Measurements from ENCODE around the gene CPA5.

The CPA5 gene

GRCh38 chr7:130359276-130359857, 14.8 kb downstream of the CPA5 start:
- Histone ChIP-seq H3K23ac (ENCODE audit: low read length in 2 of 2) (no peak overlapping the region), H4K91ac (ENCODE audit: low read length) (peak overlapping the region; percentile 44)

GRCh38 chr7:130360518-130360917, 15.9 kb downstream of the CPA5 start:
- Histone ChIP-seq H3K4me2 (ENCODE audit: low read length, poor library complexity, severe bottlenecking) (no peak overlapping the region), H2AK5ac (ENCODE audit: low read length, severe bottlenecking) (peak overlapping the region; percentile 96), H3K79me1 (replicated peaks; ENCODE audit: low read length, poor library complexity, severe bottlenecking) (no peaks in the 10 kb centered on the region), H2BK5ac (ENCODE audit: low read depth, low read length, poor library complexity, severe bottlenecking) (no peak overlapping the region), H3K4me1 (ENCODE audit: control insufficient read depth, insufficient read depth, low read depth, low read length) (peaks cover 29% of the 10 kb centered on the region), H3K9me3 (ENCODE audit: control insufficient read depth, low read length) (peaks cover 24% of the 10 kb centered on the region), H2BK120ac (ENCODE audit: low read depth, low read length) (no peak overlapping the region), H3K27me3 (ENCODE audit: control insufficient read depth in 1 of 2, insufficient read depth in 1 of 2, low read length in 2 of 2) (no peaks in the 10 kb centered on the region), H3K4ac (ENCODE audit: low read depth in 1 of 2, low read length in 2 of 2) (no peak overlapping the region), H3K36me3 (ENCODE audit: control insufficient read depth in 1 of 2, insufficient read depth in 2 of 2, low read depth in 1 of 2, low read length in 2 of 2) (peaks cover 0 to 4% of the 10 kb centered on the region in 2 experiments), H3K27ac (ENCODE audit: low read length, poor library complexity, severe bottlenecking) (no peak overlapping the region), H4K91ac (ENCODE audit: low read length) (no peak overlapping the region), H3K18ac (ENCODE audit: low read depth in 1 of 2, low read length in 2 of 2) (no peak overlapping the region), H3K14ac (ENCODE audit: low read length in 2 of 2) (no peak overlapping the region), H2BK12ac (ENCODE audit: low read length in 2 of 2) (peak overlapping the region in 1 of 2 experiments; percentile 63), H2AFZ (ENCODE audit: low read depth, low read length) (no peak overlapping the region), H3K23ac (ENCODE audit: low read length in 2 of 2) (no peak overlapping the region), H4K8ac (ENCODE audit: low read length) (no peak overlapping the region), H2BK15ac (ENCODE audit: low read depth, poor library complexity, severe bottlenecking) (no peak overlapping the region), H3K4me3 (ENCODE audit: insufficient read depth in 1 of 2, low read depth in 1 of 2, low read length in 2 of 2) (no peak overlapping the region), H3K9ac (ENCODE audit: low read length) (no peak overlapping the region)
- WGBS, result 96% methylated on average over 2 of the region's 3 CpGs
- DNase-seq, result no peak

More at GRCh38 chr7:130359276-130359857, 14.8 kb downstream of the CPA5 start:
- Histone ChIP-seq H2BK120ac (ENCODE audit: low read depth, low read length) (no peak overlapping the region), H2BK12ac (ENCODE audit: low read length in 2 of 2) (peak overlapping the region; percentile 16 to 81), H3K27ac (ENCODE audit: low read length, poor library complexity, severe bottlenecking) (no peak overlapping the region), H3K4me2 (ENCODE audit: low read length, poor library complexity, severe bottlenecking) (no peak overlapping the region), H3K79me1 (replicated peaks; ENCODE audit: low read length, poor library complexity, severe bottlenecking) (no peaks in the 10 kb centered on the region), H3K18ac (ENCODE audit: low read depth in 1 of 2, low read length in 2 of 2) (peak overlapping the region in 1 of 2 experiments; percentile 55), H3K4ac (ENCODE audit: low read depth in 1 of 2, low read length in 2 of 2) (no peak overlapping the region), H2AK5ac (ENCODE audit: low read length, severe bottlenecking) (peak overlapping the region; percentile 88), H3K9me3 (ENCODE audit: control insufficient read depth, low read length) (peaks cover 24% of the 10 kb centered on the region), H3K4me1 (ENCODE audit: control insufficient read depth, insufficient read depth, low read depth, low read length) (peaks cover 29% of the 10 kb centered on the region), H4K8ac (ENCODE audit: low read length) (no peak overlapping the region), H2AFZ (ENCODE audit: low read depth, low read length) (no peak overlapping the region), H2BK5ac (ENCODE audit: low read depth, low read length, poor library complexity, severe bottlenecking) (no peak overlapping the region), H3K36me3 (ENCODE audit: control insufficient read depth in 1 of 2, insufficient read depth in 2 of 2, low read depth in 1 of 2, low read length in 2 of 2) (peaks cover 0 to 4% of the 10 kb centered on the region in 2 experiments), H2BK15ac (ENCODE audit: low read depth, poor library complexity, severe bottlenecking) (peak overlapping the region; percentile 15), H3K14ac (ENCODE audit: low read length in 2 of 2) (no peak overlapping the region), H3K4me3 (ENCODE audit: insufficient read depth in 1 of 2, low read depth in 1 of 2, low read length in 2 of 2) (no peak overlapping the region), H3K27me3 (ENCODE audit: control insufficient read depth in 1 of 2, insufficient read depth in 1 of 2, low read length in 2 of 2) (no peaks in the 10 kb centered on the region), H3K9ac (ENCODE audit: low read length) (no peak overlapping the region)
- DNase-seq, result no peak
- 96% methylated on average over 5 of the region's 5 CpGs for WGBS

GRCh38 chr7:130361681-130362080, 17.1 kb downstream of the CPA5 start:
- Histone ChIP-seq H3K27me3 (ENCODE audit: control insufficient read depth in 1 of 2, insufficient read depth in 1 of 2, low read length in 2 of 2) (no peaks in the 10 kb centered on the region), H2BK120ac (ENCODE audit: low read depth, low read length) (peak overlapping the region; percentile 23), H3K4ac (ENCODE audit: low read depth in 1 of 2, low read length in 2 of 2) (no peak overlapping the region), H4K91ac (ENCODE audit: low read length) (no peak overlapping the region), H3K18ac (ENCODE audit: low read depth in 1 of 2, low read length in 2 of 2) (no peak overlapping the region), H3K36me3 (ENCODE audit: control insufficient read depth in 1 of 2, insufficient read depth in 2 of 2, low read depth in 1 of 2, low read length in 2 of 2) (peaks cover 0 to 4% of the 10 kb centered on the region in 2 experiments), H2AK5ac (ENCODE audit: low read length, severe bottlenecking) (peak overlapping the region; percentile 95), H3K4me3 (ENCODE audit: insufficient read depth in 1 of 2, low read depth in 1 of 2, low read length in 2 of 2) (no peak overlapping the region), H3K79me1 (replicated peaks; ENCODE audit: low read length, poor library complexity, severe bottlenecking) (no peaks in the 10 kb centered on the region), H3K9ac (ENCODE audit: low read length) (no peak overlapping the region), H2BK15ac (ENCODE audit: low read depth, poor library complexity, severe bottlenecking) (no peak overlapping the region), H2AFZ (ENCODE audit: low read depth, low read length) (no peak overlapping the region), H3K27ac (ENCODE audit: low read length, poor library complexity, severe bottlenecking) (no peak overlapping the region), H3K9me3 (ENCODE audit: control insufficient read depth, low read length) (peaks cover 24% of the 10 kb centered on the region), H2BK12ac (ENCODE audit: low read length in 2 of 2) (peak overlapping the region; percentile 15 to 40), H3K4me1 (ENCODE audit: control insufficient read depth, insufficient read depth, low read depth, low read length) (peaks cover 34% of the 10 kb centered on the region), H3K14ac (ENCODE audit: low read length in 2 of 2) (no peak overlapping the region), H3K4me2 (ENCODE audit: low read length, poor library complexity, severe bottlenecking) (no peak overlapping the region), H2BK5ac (ENCODE audit: low read depth, low read length, poor library complexity, severe bottlenecking) (no peak overlapping the region), H4K8ac (ENCODE audit: low read length) (no peak overlapping the region), H3K23ac (ENCODE audit: low read length in 2 of 2) (no peak overlapping the region)
- no peak for DNase-seq
- WGBS, result 98% methylated on average over 7 of the region's 7 CpGs

DNA sequence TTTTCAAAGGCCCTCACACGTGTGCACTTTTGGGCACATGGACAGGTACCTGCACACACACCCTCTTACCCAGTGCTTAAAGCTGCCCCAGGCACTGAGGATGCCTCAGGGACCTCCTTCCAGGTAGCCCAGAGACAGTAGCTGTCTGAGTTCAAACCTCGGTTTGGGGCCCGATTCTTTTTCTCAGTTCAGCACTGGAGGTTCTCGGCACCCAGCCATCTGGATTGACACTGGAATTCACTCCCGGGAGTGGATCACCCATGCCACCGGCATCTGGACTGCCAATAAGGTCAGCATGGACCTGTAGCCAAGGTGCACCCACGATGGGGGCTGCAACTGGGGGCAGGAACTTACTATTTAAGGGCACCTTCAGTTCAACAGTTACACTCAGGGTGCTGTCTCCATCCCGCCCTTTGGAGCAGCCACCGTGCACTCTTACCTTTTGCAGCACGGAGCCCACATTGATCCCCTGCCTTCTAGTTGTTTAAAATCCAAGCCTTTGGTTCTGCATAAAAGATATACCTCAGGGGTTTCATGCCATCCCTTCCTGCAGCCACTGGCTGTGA, 17.7 kb downstream of the CPA5 start:
- H2BK5ac ChIP-seq (ENCODE audit: low read depth, low read length, poor library complexity, severe bottlenecking), result peak overlapping the region; percentile 89
- peaks cover 30% of the 10 kb centered on the region for H3K4me1 ChIP-seq (ENCODE audit: control insufficient read depth, insufficient read depth, low read depth, low read length)
- no peak overlapping the region for H3K4me2 ChIP-seq (ENCODE audit: low read length, poor library complexity, severe bottlenecking)
- H3K14ac ChIP-seq (ENCODE audit: low read length in 2 of 2), result no peak overlapping the region
- H2BK120ac ChIP-seq (ENCODE audit: low read depth, low read length), result peak overlapping the region; percentile 64
- no peak overlapping the region for H3K9ac ChIP-seq (ENCODE audit: low read length)
- H3K27me3 ChIP-seq (ENCODE audit: control insufficient read depth in 1 of 2, insufficient read depth in 1 of 2, low read length in 2 of 2), result no peaks in the 10 kb centered on the region
- H3K4ac ChIP-seq (ENCODE audit: low read depth in 1 of 2, low read length in 2 of 2), result peak overlapping the region in 1 of 2 experiments; percentile 62
- H2AFZ ChIP-seq (ENCODE audit: low read depth, low read length), result no peak overlapping the region
- peak overlapping the region; percentile 86 to 93 for H2BK12ac ChIP-seq (ENCODE audit: low read length in 2 of 2)
- DNase-seq, result no peak
- peak overlapping the region; percentile 71 for H4K91ac ChIP-seq (ENCODE audit: low read length)
- H3K18ac ChIP-seq (ENCODE audit: low read depth in 1 of 2, low read length in 2 of 2), result peak overlapping the region; percentile 52 to 89
- WGBS, result 95% methylated on average over 10 of the region's 10 CpGs
- no peak overlapping the region for H3K27ac ChIP-seq (ENCODE audit: low read length, poor library complexity, severe bottlenecking)
- peaks cover 0 to 4% of the 10 kb centered on the region in 2 experiments for H3K36me3 ChIP-seq (ENCODE audit: control insufficient read depth in 1 of 2, insufficient read depth in 2 of 2, low read depth in 1 of 2, low read length in 2 of 2)
- H2AK5ac ChIP-seq (ENCODE audit: low read length, severe bottlenecking), result peak overlapping the region; percentile 97
- no peak overlapping the region for H3K4me3 ChIP-seq (ENCODE audit: insufficient read depth in 1 of 2, low read depth in 1 of 2, low read length in 2 of 2)
- H3K79me1 ChIP-seq (replicated peaks; ENCODE audit: low read length, poor library complexity, severe bottlenecking), result no peaks in the 10 kb centered on the region
- H3K9me3 ChIP-seq (ENCODE audit: control insufficient read depth, low read length), result peaks cover 24% of the 10 kb centered on the region
- no peak overlapping the region for H3K23ac ChIP-seq (ENCODE audit: low read length in 2 of 2)
- peak overlapping the region; percentile 87 for H2BK15ac ChIP-seq (ENCODE audit: low read depth, poor library complexity, severe bottlenecking)
- H4K8ac ChIP-seq (ENCODE audit: low read length), result no peak overlapping the region
